HG03097 (cell line): Measurements from ENCODE around the gene FAM181A.

Experiments used
- ATAC-seq: cut with Tn5 transposase; IDR thresholded peaks from one replicate; pipeline ENCODE4 v1.9.1; 2021; ENCODE audit not compliant: unreplicated experiment, low FRiP score

The FAM181A gene

DNA sequence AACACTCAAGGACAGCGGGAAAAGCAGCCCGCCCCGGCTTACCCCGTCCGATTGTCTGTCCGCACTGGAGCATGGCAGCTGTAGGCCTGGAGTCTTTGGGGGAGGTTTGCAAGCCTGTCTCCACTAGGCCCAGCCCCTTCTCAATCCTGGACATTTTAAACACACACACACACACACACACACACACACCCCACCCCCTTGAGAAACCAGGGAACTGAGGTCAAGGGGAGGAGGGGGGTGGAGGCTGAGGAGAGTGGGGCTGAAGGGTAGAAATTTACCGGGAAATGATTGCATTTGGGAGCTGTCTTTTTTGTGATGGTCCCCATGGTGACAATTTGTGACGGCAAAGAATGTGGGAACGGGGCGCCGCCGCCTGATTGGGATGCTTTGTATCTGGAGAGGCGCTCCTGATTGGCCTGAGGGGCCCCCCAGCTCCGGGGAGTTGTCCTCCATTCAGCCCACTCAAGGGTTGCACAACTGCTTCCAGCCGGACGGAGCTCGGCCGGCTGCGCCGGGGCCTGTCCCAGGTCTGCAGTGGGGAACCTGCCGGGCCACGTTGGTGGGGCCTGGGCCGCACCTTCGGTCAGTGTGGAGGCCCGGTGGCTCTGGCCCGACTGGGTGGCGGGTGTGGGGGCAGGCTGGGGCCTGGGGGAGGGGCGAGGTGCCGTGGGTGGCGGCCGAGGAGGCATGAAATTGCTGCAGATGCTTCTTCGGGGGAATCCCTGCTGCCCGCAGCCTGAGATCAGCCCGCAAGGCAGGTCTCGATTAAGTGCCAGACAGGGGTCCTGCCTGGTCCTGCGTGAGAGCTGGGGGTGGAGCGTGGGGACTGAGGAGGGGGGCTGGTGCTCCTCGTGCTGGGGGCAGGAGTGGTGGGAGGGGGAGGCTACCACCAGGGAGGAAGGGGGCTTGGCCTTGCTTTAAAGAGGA lies at the start of gene FAM181A:
Gene FAM181A, plus strand, starts transcription at position 472 of the 927 bp plus-strand sequence. CDS start 942 bp downstream, outside the sequence.
- ATAC-seq, result no peak

DNA sequence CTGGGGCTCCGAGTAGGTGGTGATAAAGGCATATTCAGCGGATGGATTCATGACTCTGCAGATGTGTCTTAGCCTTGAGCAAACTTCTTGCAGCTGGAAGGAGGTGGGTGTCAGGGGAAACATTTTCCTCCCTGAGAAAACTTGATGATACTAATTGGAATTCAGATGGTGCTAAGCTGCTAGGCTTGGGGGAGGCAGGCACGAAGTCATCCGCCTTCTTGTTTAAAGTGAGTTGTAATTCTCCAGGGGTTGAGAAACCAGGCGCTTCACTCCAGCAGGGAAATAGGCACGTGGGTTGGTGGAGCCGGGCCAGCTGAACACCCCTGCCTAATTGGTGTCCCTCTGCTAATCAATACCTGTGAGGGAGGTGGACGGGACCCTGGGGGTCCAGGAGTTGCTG lies 48.9 kb upstream of the FAM181A start:
- ATAC-seq, result no peak

DNA sequence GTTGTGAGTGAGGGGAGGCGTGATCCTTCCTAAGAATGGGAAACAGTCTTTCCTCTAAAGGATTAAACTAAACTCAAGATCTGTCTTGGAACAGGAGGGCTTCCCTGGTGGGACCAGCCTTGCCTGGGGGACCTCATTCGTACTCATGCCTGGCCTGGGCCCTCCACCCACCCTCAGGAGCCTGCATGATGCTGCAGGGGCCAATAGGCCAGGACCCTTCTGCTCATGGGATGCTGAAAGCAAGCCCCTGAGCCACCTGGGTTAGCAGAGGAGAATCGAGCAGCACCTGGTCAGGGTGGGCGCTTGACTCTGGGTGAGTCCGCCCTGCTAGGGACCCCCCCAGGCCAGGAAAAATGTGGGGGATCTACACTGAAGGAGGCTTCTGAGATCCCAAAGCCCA lies 48.3 kb upstream of the FAM181A start:
- ATAC-seq, result no peak

DNA sequence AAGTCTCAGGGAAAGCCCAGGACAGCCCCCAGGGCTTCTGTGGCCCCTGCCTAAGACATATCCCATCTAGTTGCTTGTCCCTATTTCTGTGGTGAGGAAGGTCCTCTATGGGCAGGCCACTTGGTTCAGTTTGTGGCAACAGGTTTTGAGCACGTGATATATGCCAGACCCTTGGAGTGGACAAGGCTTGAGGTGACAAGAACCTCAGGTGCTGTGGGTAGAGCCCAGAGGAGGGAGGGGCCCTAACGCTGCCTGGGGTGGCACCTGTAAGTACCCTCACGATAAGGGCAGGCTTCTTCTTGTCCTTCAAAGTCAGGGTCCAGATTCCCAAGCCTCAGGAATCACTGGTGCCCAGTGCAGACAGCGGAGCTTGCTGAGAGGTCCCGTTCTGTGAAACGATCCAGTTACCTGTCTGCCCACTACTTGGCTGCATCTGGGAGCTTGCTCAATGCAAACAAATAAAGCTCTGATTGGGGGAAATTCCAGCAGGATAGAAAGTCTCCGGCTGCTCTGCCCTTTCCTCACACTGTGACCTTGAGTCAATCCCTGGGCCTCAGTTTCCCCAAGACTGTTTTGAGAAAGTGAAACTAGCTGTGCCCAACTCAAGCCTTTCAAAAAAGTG lies 47.7 kb upstream of the FAM181A start:
- no peak for ATAC-seq

DNA sequence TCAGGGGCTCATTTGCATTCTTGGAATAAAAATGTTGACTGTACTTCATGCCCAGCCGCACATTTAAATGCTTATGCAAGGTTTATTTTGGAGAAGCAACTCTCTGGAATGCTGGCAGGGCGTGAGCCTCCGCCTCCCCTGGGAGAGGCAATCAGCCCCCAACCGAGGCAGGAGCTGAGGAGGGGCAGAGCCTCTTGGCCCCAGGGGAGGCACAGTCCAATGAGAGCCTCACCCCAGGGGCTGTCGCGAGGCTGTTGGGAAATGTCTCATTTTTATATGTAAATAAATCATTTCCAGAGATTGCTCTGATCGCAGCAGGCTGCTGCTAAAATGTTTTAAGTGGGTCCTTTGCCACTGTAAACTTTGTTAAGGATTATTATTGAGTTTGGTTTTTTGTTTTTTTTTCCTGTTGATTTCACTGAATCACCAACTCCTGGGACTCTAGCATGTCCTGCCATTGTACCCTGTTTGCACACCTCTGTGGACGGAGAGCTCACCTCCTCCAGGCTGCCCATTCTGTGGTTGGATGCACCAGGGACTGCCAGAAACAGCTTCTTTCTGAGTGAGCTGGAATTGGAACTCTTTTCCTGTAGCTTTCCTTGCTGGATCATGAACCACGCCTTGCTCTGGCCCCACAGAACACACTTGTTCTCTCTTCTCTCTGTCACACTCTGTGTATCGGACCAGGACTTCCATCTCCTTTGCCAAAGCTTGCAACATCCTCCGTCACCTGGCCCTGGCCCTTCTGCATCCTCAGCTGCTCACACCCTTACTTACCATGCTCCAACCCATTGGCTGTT lies 46.9 kb upstream of the FAM181A start:
- no peak for ATAC-seq

DNA sequence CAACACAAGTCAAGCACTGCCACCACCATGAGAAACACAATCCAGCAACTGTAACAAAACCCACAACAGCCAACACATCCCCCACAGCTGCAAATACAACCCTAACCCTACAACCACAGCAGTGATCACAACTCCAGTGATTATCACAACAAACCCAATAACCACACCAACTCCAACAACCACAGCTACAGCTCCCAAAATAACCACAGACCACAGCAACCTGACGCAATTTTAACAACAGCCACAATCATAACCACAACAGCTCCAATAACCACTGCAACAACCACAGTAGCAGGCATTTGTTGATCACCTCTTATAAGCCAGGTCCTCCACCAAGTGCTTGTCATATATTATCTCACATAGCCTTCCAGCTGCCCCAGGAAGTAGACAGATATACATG lies 42.2 kb upstream of the FAM181A start:
- ATAC-seq, result no peak

DNA sequence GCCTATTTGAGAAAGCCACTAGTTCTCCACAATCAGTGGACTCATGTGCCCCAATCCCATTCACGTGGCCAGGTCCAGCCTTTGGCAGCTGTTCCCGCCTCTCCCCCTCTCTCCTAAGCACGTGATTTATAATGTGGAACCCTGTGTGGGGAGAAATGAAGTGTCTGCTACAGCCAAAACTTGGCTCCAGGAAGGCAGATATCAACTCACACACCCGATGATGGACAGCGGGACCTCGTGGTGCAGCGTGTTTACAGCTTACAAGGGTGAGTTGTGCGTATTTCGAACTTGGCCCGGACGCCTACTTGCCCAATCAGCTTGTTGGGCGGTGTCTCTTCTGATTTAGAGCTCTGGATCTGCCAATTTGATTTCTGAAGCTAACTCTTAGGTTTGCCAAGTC lies 38.1 kb upstream of the FAM181A start:
- ATAC-seq, result no peak

DNA sequence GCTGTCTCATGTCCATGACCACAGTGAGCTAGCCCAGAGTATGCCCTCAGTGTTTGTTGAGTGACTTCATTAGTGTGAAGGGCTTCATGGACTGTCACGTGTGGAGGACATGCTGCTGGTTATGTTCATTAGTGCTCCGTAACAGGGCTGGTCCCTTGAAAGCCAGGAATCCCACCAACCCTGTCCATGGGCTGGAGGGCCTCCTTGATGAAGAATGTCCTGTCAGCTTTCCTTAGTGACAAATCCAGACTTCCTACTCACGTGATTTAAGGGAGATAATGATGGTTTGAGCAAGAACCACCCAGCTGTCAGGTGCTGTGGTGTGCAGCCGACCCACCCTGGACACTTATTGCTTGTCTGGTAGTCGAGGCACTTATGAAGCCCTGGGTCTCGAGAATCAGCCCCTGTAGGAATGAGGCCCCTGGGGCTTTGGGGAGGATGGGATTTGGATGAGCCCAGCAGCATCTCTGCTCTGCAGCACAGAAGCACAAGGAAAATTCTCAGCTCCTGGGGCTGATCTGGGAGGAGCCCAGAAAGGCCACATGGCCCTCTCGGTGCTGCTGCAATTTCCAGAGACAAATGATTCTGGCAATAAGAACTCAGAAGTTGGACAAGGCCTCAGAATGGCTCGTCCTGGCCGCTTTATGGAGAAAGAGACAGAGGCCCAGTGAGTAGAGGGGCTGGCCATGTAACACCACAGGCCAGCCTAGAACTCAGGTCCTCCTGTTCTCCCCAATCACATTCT lies 37.2 kb upstream of the FAM181A start:
- ATAC-seq, result no peak

DNA sequence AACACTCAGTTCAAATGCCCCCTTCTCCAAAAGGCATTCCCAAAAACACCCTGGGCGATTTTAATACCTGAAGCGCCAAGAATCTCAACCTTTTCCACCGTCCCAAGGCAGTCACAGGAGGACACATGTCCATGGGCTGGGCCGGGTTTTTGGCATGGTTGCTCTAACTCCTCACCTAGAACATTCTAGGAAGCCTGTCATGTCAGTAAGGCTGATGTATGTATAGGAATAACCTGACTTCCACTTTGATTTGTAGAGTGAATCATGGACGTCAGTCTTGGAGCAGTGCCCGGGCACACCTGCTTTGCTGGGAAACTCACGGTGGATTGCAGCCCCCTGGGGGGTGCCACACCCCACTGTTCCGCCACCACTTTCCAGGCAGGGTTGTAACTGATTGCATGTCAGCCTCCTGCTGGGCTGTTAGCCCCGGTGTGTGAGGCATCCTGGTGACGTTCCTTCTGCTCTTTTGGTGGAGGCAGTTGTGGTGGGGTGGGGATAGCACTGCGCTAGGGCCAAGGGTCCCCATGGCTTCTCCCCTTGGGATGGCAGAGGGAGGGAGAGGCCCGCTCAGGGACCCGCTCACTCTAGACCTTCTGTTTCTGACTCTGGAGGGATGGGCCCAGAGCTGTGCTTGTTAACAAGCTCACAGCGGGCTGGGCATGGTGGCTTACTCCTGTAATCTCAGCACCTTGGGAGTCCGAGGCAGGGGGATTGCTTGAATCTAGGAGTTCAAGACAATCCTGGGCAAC lies 35.2 kb upstream of the FAM181A start:
- ATAC-seq, result no peak

DNA sequence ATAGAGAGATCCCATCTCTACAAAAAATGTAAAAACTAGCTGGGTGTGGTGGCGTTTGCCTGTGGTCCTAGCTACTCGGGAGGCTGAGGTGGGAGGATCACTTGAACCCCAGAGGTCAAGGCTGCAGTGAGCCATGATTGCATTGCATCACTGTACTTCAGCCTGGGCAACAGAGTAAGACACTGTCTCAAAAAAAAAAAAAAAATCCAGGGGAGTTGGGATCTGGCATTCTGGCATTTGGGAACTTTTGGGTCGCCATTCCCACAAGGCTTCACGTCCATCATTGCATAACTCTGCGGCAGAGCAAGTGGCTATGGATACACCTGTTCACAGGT lies 34.7 kb upstream of the FAM181A start:
- no peak for ATAC-seq

DNA sequence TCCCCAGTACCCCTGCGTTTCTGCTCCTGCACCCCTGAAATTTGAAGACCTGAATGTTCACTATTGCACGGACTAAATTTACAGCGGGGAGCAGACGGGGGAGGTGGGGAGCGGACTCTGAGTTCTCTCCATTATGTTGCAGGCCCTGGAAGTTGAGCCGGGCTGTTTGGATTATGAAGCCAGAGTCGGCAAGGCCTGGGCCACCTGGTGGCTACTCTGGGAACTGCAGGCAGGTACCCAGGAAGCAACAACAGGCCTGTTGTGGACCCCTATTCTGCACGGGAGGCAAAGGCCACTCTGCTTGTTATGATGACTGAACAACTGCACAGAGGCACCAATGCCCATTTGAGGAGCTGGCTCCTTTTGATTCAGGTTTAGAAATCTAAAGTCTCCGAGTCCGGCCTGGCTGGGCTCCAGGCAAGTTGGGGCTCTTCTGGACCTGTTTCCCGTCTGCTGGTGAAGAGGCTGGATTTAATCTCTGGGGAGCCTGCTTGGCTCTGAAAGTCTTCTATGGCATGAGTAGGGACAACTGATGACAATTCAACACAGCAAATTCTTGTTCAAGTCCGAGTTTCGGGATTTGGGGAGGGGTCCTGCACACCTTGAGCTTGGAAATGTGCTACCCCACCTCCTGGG lies 34.1 kb upstream of the FAM181A start:
- ATAC-seq, result no peak

DNA sequence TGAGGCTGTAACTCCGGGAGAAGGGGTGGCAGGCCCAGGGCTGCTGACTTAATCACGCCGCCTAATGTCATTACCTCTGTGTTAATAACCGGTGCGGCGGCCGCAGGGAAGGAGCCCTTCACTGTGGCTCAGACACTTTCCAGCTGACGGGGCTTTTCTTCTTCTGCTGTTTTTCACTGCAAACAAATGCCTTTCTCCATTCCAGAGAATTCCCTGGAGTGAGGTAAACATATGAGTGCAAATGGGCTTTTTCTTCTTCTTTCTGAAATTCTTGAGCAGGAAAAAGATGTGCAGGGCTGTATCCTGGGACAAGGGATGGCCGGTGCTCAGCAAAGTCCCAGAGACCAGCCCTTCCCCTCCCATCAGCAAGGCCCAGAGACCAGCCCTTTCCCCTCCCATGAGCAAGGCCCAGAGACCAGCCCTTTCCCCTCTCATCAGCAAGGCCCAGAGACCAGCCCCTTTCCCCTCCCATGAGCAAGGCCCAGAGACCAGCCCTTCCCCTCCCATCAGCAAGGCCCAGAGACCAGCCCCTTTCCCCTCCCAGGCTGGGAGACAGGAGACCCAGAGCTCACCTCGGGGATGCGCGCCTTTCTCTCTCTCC lies 33.4 kb upstream of the FAM181A start:
- ATAC-seq, result no peak

DNA sequence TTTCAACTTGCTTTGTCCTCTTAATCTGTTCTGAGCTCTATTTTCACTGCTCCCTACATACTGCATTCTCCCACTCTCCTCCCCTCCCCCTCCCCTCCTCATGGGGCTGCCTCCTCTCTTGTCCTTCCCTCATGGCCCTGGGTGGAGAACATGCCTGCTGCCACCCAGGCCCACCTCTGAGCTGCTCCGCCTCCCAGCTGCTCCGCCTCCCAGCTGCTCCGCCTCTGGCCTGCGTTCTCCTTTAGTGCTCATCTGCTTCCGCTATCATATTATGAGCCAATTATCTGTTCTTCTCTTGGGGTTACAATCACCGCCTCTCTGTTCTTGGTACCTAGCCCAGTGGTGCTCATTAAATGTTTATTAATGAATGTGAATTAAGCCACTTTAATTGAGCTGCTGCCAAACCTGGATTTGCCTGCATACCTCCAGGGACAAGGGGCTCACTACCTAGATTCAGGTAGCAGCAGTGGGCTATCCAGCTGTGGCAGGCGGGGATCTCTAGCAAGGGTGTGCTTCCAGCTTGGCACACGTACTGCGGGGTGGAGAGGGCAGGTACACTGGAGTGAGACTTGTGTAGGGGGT lies 32.0 kb upstream of the FAM181A start:
- ATAC-seq, result no peak

DNA sequence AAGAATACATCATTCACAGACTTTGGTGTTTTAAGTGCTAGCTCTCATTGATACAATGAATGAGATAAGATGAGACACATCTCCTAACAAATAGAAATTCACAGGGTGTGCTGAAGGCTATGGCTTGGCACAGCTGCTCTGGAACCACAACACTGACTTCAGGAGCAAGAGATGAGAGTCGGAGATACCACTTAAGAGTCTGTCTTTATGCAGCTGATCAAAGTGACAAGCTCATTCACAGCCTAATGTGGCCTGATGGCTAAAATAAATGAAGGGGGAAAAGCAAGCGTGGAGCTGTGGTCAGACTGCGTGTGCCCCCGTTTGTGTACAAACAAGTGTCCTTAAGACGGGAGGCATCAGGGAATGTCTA lies 29.7 kb upstream of the FAM181A start:
- ATAC-seq, result no peak

DNA sequence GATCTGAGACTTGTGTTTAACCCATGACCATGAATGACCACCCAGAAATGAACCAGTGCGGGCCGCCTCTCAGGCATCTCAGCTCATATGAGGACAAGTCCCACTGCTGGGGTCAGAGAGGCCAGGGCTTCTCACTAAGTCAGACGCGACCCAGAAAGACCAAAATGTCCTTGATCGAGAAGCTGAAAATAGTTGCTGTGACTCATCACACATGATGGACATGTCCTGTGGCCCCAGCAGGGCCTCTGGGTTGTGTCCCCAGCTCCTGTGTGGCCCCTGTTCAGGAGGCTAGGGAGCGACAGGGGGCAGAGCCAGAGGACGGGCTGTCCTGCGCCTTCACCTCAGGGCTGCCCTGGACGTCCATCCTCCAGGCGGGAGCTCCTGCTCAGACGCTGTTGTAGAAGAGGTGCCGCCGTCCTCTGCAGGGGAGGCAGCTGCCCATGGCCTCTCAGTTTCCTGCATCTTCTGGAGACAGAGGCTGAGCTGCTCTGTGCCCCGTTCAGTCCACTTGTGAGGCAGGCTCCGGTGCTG lies 29.0 kb upstream of the FAM181A start:
- ATAC-seq, result no peak

DNA sequence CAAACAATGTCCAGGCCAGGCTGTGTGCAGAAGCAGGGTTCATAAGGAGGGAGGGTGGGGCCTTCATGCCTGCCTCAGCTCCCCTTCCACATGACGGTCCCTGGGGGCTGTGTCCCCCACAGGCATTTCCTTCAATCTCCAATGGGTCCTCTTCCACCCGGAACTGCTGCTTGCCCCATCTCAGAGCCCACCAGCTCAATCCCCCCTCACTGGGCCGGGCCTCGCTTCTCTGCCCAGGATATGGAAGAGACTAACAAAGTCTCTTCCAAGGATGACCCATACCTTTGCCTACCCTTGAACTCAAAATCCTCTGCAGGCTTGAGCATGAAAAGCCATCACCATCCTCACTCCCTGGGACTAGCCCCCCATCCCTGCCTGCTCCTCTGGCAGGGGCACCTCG lies 28.4 kb upstream of the FAM181A start:
- ATAC-seq, result no peak

DNA sequence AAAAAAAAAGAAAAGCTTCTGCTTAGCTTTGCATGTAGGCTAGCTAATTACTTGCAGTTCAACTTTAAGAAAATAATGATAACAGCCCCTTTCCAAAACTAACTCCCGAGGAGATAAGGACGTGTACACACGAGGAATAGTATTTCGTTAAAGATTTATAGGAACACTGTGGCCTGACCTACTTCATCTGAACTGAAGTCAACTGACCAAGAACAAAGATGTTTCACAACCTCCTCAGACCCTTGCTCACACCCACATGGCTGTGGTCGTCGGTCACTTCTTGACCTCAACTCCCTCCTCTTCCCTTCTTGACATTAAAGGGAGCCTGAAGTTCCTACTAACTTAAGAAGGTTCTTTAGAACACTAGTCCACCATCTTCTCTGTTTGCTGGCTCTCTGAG lies 25.3 kb upstream of the FAM181A start:
- no peak for ATAC-seq

DNA sequence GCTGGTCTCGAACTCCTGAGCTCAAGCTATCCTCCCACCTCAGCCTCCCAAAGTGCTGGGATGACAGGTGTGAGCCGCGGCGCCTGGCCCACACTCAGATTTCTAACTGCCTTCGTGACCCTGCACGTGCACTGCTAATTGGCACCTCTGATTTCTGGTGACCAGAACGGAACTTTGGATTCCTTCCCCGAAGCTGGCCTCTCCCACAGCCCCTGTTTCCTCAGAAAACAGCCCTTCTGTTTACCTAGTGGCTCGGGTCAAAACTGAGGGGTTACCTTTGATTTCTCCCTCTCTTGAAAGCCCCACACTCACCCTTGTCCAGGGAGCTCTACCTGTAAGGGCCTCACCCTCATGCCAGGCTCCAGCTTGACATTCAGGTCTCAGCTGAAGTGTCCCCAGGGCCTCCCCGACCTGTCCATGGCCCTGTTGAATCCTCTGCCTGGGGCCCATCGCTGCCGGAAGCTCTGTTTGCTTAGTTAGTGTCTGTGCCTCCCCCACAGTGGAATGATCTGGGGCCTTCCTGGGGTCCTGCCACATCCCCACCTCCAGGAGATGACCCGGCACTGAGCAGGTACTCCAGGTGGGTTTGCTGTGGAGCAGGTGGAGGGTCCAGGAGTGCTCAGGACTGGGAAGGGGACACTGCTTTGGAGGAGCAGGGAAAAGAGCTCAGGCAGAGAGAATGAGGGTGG lies 24.4 kb upstream of the FAM181A start:
- ATAC-seq, result no peak
